ENCODE measurements around the gene OLFM4.

OLFM4 gene

DNA sequence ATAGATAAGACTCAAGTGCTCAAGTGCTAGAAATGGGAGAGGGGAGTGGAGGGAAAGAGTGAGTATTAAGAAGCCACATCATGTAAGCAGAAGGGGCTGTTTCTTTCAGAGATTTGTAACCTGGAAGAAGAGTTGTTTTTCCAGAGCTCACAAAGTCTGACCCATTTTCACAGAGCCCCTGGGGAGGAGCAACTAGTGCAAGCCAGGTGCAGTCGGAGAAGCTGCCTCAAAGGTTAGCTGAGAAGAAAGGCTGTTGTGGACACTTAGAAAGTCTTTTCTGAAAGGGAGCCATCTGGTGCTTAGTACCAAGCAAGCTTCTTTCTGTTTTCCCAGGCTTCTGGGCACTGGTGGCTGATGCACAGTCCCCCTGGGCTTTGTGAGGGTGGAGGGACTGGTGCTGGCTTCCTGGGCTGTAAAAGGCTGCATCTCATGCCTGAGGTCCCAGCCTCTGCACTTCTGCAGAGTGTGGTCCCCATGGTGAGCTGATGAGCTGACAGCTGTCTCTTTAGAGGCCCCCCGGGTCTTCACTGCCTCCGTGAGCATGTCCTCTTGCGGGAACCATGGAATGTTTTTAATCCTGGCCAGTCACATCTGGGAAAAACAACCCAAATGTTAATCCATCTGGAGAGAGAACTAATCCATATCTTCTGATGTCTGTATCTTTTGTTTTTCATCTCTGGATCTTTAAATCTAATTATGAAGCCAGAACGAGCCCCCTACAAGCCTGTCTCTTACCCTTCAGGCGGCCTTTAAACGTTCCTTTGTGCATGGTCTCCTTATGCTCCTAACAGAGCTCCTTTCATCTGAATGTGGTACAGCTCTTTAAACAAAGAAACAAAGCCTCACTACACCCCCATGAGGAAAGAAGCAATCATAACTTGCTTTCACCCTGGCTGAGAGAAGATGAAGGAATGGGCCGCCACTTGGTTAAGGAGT lies 40.2 kb downstream of the OLFM4 start:
- H3K4me3 ChIP-seq (ENCODE audit: low read depth, low read length) = no peak overlapping the region
- no peaks in the 10 kb centered on the region for H3K79me2 ChIP-seq (ENCODE audit: control insufficient read depth, insufficient read depth, low read length, unreplicated experiment)
- no peaks in the 10 kb centered on the region for H3K4me1 ChIP-seq (ENCODE audit: control insufficient read depth, insufficient read depth, low read length, unreplicated experiment)
- no peaks in the 10 kb centered on the region for H3K36me3 ChIP-seq (ENCODE audit: insufficient read depth, low read length)
- no peak overlapping the region for H3K27ac ChIP-seq (ENCODE audit: low read depth, low read length)
- no peak overlapping the region for H2AFZ ChIP-seq (ENCODE audit: low read length, unreplicated experiment)
- no peaks in the 10 kb centered on the region for H3K27me3 ChIP-seq (ENCODE audit: insufficient read depth, low read length)

DNA sequence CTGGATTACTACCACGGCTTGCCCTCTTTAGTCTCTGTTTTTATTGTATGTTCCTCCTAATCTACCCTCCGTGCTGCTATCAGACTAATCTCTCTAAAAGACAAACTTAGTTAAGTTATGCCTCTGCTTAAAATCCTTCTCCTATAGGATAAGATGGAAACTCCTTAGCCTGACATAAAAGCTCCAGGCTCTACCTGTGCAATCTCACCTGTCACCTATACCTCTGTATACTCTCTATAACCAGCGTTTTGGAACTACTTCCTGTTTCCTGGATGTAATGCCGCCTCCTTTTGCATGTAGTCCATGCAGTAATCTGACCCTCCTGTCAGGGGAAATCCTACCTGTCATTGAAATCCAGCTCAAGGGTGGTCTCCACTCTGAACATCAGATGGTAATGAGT lies 41.2 kb downstream of the OLFM4 start:
- Histone ChIP-seq H3K4me1 (ENCODE audit: control insufficient read depth, insufficient read depth, low read length, unreplicated experiment) (no peaks in the 10 kb centered on the region), H3K36me3 (ENCODE audit: insufficient read depth, low read length) (no peaks in the 10 kb centered on the region), H3K79me2 (ENCODE audit: control insufficient read depth, insufficient read depth, low read length, unreplicated experiment) (no peaks in the 10 kb centered on the region), H2AFZ (ENCODE audit: low read length, unreplicated experiment) (no peak overlapping the region), H3K4me3 (ENCODE audit: low read depth, low read length) (no peak overlapping the region), H3K27me3 (ENCODE audit: insufficient read depth, low read length) (no peaks in the 10 kb centered on the region), H3K27ac (ENCODE audit: low read depth, low read length) (no peak overlapping the region)

DNA sequence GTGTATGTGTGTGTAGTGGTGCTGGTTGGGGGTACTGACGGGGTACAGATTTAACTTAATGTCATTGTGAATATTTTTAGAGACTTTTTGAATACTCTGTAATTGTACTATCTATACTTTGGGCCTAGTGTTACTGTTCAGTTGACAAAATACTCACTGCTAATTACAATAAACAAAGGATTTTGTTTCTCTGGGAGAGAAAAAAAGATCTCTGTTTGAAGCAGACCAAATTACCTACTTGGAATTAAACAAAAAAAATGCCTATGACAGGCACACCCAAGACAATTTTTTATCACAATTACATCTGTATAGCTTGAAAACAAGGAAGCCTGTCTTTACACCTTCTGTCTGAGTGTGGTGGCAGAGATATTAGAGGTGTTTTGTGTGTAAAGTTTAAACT lies 45.1 kb downstream of the OLFM4 start:
- no peak overlapping the region for H2AFZ ChIP-seq (ENCODE audit: low read length, unreplicated experiment)
- no peak overlapping the region for H3K27ac ChIP-seq (ENCODE audit: low read depth, low read length)
- no peaks in the 10 kb centered on the region for H3K4me1 ChIP-seq (ENCODE audit: control insufficient read depth, insufficient read depth, low read length, unreplicated experiment)
- H3K27me3 ChIP-seq (ENCODE audit: insufficient read depth, low read length) = no peaks in the 10 kb centered on the region
- H3K36me3 ChIP-seq (ENCODE audit: insufficient read depth, low read length) = no peaks in the 10 kb centered on the region
- no peaks in the 10 kb centered on the region for H3K79me2 ChIP-seq (ENCODE audit: control insufficient read depth, insufficient read depth, low read length, unreplicated experiment)
- H3K4me3 ChIP-seq (ENCODE audit: low read depth, low read length) = no peak overlapping the region

DNA sequence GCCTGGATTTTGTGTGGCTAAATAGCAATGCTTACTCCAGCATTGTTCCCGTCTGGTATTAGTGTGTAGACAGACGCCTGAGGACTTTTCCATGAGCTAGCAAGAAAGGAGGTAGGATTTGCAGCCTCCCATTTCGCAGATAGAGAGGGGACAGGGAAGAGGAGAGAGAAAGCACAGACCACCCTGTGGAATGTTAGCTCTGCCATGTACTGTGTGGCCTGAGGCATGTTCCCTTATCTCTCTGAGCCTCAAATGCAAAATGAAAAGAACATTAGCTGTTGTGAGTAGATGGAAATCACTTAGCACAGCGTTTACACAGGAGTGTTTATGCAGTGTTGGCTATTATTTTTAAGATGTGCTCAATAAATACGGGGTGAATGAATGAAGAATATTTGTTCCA lies 45.5 kb downstream of the OLFM4 start:
- Histone ChIP-seq H3K27ac (ENCODE audit: low read depth, low read length) (no peak overlapping the region), H3K36me3 (ENCODE audit: insufficient read depth, low read length) (no peaks in the 10 kb centered on the region), H3K27me3 (ENCODE audit: insufficient read depth, low read length) (no peaks in the 10 kb centered on the region), H3K4me1 (ENCODE audit: control insufficient read depth, insufficient read depth, low read length, unreplicated experiment) (no peaks in the 10 kb centered on the region), H3K79me2 (ENCODE audit: control insufficient read depth, insufficient read depth, low read length, unreplicated experiment) (no peaks in the 10 kb centered on the region), H3K4me3 (ENCODE audit: low read depth, low read length) (no peak overlapping the region), H2AFZ (ENCODE audit: low read length, unreplicated experiment) (no peak overlapping the region)

DNA sequence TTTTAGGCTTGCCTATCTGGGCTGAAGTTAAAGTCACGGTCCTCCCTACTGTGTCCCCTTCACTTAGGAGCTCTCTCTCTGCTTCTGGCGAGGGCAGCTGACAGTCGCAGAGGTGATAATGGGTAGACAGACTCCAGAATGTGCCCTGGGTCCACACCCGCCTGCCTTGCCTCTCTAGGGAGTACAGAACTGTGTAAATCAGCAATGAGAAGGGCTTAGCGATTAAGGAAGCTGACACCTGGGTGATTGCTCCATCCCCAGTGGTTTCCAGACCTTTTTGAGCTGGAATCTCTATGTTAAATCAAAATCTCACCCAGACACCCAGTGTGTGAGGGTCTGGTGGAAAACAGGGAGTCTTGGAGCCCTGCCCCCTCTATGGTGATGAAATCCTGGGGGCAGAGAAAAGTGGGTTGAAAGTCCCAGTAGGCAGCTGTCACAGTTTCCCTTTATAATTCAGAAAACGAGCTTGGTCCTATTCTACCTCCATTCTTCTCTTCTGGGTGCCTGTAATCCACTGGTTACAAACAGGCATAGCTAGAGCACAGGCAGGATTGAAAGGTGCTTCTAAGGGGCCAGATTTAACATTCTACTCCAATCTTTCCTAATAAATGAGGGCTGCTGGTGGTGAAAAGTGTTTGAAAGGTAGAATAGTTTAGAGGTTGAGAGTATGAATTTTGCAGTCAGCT lies 46.9 kb downstream of the OLFM4 start:
- H3K27me3 ChIP-seq (ENCODE audit: insufficient read depth, low read length) = no peaks in the 10 kb centered on the region
- no peaks in the 10 kb centered on the region for H3K79me2 ChIP-seq (ENCODE audit: control insufficient read depth, insufficient read depth, low read length, unreplicated experiment)
- no peak overlapping the region for H2AFZ ChIP-seq (ENCODE audit: low read length, unreplicated experiment)
- H3K4me1 ChIP-seq (ENCODE audit: control insufficient read depth, insufficient read depth, low read length, unreplicated experiment) = no peaks in the 10 kb centered on the region
- H3K36me3 ChIP-seq (ENCODE audit: insufficient read depth, low read length) = no peaks in the 10 kb centered on the region
- H3K27ac ChIP-seq (ENCODE audit: low read depth, low read length) = no peak overlapping the region
- no peak overlapping the region for H3K4me3 ChIP-seq (ENCODE audit: low read depth, low read length)

DNA sequence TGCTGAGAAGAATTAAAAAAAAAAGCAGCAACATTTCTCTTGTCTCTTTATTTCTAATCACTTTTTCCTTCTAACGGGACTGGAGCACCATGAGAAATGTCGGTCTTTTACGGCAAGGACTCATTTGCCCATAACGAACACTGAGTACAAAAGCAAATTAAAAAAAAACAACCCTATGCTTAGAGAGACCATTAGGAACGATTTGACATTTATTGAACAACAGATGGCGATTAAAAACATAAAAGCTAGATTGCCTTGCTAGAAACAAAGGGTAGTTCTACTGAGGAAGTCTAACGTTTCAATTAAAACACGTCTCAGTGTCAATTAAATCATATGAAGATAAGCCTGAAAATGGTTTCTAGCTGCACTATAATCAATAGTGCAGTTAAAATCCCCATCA lies 51.1 kb downstream of the OLFM4 start:
- H2AFZ ChIP-seq (ENCODE audit: low read length, unreplicated experiment) = no peak overlapping the region
- no peak overlapping the region for H3K27ac ChIP-seq (ENCODE audit: low read depth, low read length)
- H3K27me3 ChIP-seq (ENCODE audit: insufficient read depth, low read length) = no peaks in the 10 kb centered on the region
- no peaks in the 10 kb centered on the region for H3K79me2 ChIP-seq (ENCODE audit: control insufficient read depth, insufficient read depth, low read length, unreplicated experiment)
- H3K36me3 ChIP-seq (ENCODE audit: insufficient read depth, low read length) = no peaks in the 10 kb centered on the region
- no peak overlapping the region for H3K4me3 ChIP-seq (ENCODE audit: low read depth, low read length)
- no peaks in the 10 kb centered on the region for H3K4me1 ChIP-seq (ENCODE audit: control insufficient read depth, insufficient read depth, low read length, unreplicated experiment)

DNA sequence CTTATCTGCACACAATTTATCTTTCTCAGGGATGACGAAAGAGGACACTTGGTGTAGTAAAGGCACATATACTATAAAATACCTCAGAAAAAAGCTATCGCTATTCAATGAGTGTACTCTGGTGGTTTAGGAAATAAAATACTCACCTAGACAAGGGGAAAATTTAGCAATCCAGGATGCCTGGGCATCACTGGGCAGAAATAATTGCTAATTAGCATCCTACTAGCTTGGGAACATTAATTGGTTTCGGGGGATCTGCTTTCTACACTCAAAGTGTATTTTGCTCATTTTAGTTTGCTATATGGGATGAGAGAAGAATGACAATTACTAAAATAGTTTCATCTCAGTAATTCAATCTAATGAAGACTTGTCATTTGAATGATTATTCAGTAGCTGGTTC lies 60.3 kb downstream of the OLFM4 start:
- Histone ChIP-seq H3K27me3 (ENCODE audit: insufficient read depth, low read length) (peaks cover 4% of the 10 kb centered on the region; the same call in 1 of the 2 replicates), H3K4me1 (ENCODE audit: control insufficient read depth, insufficient read depth, low read length, unreplicated experiment) (no peaks in the 10 kb centered on the region), H2AFZ (ENCODE audit: low read length, unreplicated experiment) (no peak overlapping the region), H3K79me2 (ENCODE audit: control insufficient read depth, insufficient read depth, low read length, unreplicated experiment) (no peaks in the 10 kb centered on the region), H3K36me3 (ENCODE audit: insufficient read depth, low read length) (no peaks in the 10 kb centered on the region), H3K27ac (ENCODE audit: low read depth, low read length) (no peak overlapping the region), H3K4me3 (ENCODE audit: low read depth, low read length) (no peak overlapping the region)

DNA sequence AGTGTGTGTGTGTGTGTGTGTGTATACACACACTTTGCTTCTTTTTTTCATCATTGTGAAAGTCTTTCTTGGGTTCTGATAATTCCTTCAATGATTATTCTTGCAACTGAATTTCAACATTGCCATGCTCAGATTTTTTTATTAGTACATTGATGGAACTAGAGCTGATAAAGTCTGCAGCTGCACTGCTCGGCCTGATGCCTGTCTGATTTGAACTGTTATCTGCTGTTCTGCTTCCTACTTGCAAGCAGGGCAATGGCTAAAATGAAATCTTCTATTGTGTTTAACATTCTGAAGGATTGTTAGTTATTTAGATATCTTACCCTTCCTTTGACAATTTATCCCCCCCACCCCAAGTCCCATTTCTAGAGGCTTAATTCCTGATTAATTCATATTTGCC lies 61.3 kb downstream of the OLFM4 start:
- Histone ChIP-seq H3K4me1 (ENCODE audit: control insufficient read depth, insufficient read depth, low read length, unreplicated experiment) (no peaks in the 10 kb centered on the region), H3K79me2 (ENCODE audit: control insufficient read depth, insufficient read depth, low read length, unreplicated experiment) (no peaks in the 10 kb centered on the region), H3K4me3 (ENCODE audit: low read depth, low read length) (no peak overlapping the region), H3K27me3 (ENCODE audit: insufficient read depth, low read length) (peaks cover 4% of the 10 kb centered on the region; the same call in 1 of the 2 replicates), H3K27ac (ENCODE audit: low read depth, low read length) (no peak overlapping the region), H2AFZ (ENCODE audit: low read length, unreplicated experiment) (no peak overlapping the region), H3K36me3 (ENCODE audit: insufficient read depth, low read length) (no peaks in the 10 kb centered on the region)

DNA sequence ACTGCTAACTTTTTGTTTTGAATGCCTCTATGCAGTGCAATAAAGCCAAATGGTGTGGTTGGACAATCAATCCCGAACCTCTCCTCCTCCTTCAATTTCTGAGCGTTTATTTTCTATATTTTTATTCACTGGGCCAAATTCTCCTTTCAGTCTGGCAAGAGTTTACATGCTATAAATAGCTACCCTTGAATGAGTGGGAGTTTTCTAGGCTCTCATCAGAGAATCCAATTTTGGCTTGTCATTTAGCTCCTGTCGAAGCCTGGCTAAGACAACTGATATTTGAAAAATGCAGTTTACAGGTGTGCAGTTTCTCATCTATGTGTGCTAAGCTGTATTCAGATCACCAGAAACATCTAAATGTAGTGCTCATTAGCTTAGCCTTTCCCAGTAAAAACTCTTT lies 61.8 kb downstream of the OLFM4 start:
- peaks cover 4% of the 10 kb centered on the region; the same call in 1 of the 2 replicates for H3K27me3 ChIP-seq (ENCODE audit: insufficient read depth, low read length)
- no peaks in the 10 kb centered on the region for H3K36me3 ChIP-seq (ENCODE audit: insufficient read depth, low read length)
- H3K4me1 ChIP-seq (ENCODE audit: control insufficient read depth, insufficient read depth, low read length, unreplicated experiment) = no peaks in the 10 kb centered on the region
- no peak overlapping the region for H2AFZ ChIP-seq (ENCODE audit: low read length, unreplicated experiment)
- H3K4me3 ChIP-seq (ENCODE audit: low read depth, low read length) = no peak overlapping the region
- H3K79me2 ChIP-seq (ENCODE audit: control insufficient read depth, insufficient read depth, low read length, unreplicated experiment) = no peaks in the 10 kb centered on the region
- no peak overlapping the region for H3K27ac ChIP-seq (ENCODE audit: low read depth, low read length)

DNA sequence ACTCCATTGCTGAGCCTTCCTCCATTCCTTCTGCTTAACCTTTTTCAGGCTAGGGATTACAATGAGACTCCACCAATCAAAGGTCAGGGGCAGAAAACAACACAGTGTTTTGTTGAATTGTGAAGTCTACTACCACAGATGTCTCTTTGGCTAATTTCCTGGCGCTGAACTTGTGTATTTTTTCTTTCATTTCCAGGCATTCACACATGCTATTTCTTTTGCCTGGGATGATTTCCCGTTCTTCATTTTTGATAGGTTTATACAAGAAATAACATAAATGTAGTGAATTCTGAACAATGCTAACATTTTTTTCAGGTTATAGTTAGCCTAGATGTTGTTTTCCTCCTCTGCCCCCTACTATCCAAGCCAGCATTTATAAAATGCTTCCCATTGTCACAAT lies 64.3 kb downstream of the OLFM4 start:
- Histone ChIP-seq H2AFZ (ENCODE audit: low read length, unreplicated experiment) (no peak overlapping the region), H3K27ac (ENCODE audit: low read depth, low read length) (no peak overlapping the region), H3K27me3 (ENCODE audit: insufficient read depth, low read length) (peaks cover 4% of the 10 kb centered on the region; the same call in 1 of the 2 replicates)

DNA sequence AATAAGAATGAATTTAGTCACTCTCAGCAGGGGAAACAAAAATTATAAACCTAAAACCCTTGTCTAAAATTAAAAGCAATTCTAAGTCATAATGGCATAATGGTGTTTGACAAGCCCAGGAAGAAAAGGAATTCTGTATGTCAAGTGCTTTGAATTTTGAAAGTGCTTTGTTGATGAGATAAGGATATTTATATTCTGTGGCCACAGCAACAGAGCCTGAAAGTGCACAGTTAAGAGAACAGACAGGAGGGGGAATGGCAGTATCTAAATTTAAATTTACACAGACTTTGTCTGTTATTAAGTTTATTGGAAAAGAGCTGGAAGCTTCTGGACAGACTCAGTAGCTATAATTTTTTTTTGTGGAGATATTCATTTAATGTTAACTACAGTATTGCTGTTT lies 69.8 kb downstream of the OLFM4 start:
- no peaks in the 10 kb centered on the region for H3K27me3 ChIP-seq (ENCODE audit: insufficient read depth, low read length)
- no peaks in the 10 kb centered on the region for H3K79me2 ChIP-seq (ENCODE audit: control insufficient read depth, insufficient read depth, low read length, unreplicated experiment)
- no peak overlapping the region for H3K4me3 ChIP-seq (ENCODE audit: low read depth, low read length)
- no peaks in the 10 kb centered on the region for H3K4me1 ChIP-seq (ENCODE audit: control insufficient read depth, insufficient read depth, low read length, unreplicated experiment)
- H3K27ac ChIP-seq (ENCODE audit: low read depth, low read length) = no peak overlapping the region
- H2AFZ ChIP-seq (ENCODE audit: low read length, unreplicated experiment) = no peak overlapping the region
- no peaks in the 10 kb centered on the region for H3K36me3 ChIP-seq (ENCODE audit: insufficient read depth, low read length)

More for the DNA sequence above, 64.3 kb downstream of the OLFM4 start:
- Histone ChIP-seq H3K36me3 (ENCODE audit: insufficient read depth, low read length) (no peaks in the 10 kb centered on the region), H3K4me1 (ENCODE audit: control insufficient read depth, insufficient read depth, low read length, unreplicated experiment) (no peaks in the 10 kb centered on the region), H3K79me2 (ENCODE audit: control insufficient read depth, insufficient read depth, low read length, unreplicated experiment) (no peaks in the 10 kb centered on the region), H3K4me3 (ENCODE audit: low read depth, low read length) (no peak overlapping the region)

Data from ACC112 (cell line).